PC-3 (cell line): ENCODE data around the gene TTC28. TPM values are rescaled to one million over a fixed set of nuclear protein-coding genes. Genes with fewer than 3 reads are reported as not detected.

Experiments used
- ATAC-seq: fragments of 200-7000 bp; cut with Tn5 transposase; 2 replicates; pipeline ENCODE4 v1.9.1; 2020; ENCODE audit warnings: mild to moderate bottlenecking, moderate library complexity
- BruUV-seq: library from RNA; stranded (reverse); fragments of 400-500 nt; replicated peaks from 2 replicates; lab custom pipeline; 2021; lab: Mats Ljungman, UMichigan
- CTCF ChIA-PET: fragments of 300-600 bp; sonication (Branson Sonifier 250); formaldehyde crosslinking; loops from one replicate; lab custom pipeline; 2022; ENCODE audit warnings: antibody characterized with exemption; lab: Charles Lee
- POLR2A ChIA-PET: fragments of 300-600 bp; sonication (Branson Sonifier 250); formaldehyde crosslinking; loops from one replicate; lab custom pipeline; 2022; ENCODE audit warnings: antibody characterized with exemption; ENCODE audit not compliant: unreplicated experiment; lab: Charles Lee
- DNase-seq: peaks from one replicate; pipeline ENCODE4 v3.0.0-alpha.2; 2015
- H2AFZ ChIP-seq: fragments of 300-600 bp; sonication (generic); 2 replicates; pipeline ENCODE4 v1.6.0; 2016; ENCODE audit warnings: antibody characterized with exemption, low read length
- H3F3A ChIP-seq: fragments of 300-600 bp; sonication (generic); one replicate; pipeline ENCODE4 v1.6.0; 2017; ENCODE audit warnings: antibody characterized with exemption, low read length, control low read depth, mild to moderate bottlenecking; ENCODE audit not compliant: unreplicated experiment
- H3K27ac ChIP-seq: fragments of 300-600 bp; sonication (generic); 2 replicates; pipeline ENCODE4 v1.5.1; 2016; ENCODE audit warnings: mild to moderate bottlenecking, low read length
- H3K27me3 ChIP-seq: fragments of 300-600 bp; sonication (generic); 2 replicates; pipeline ENCODE4 v1.6.1; 2016; ENCODE audit warnings: low read length, mixed read lengths
- H3K36me3 ChIP-seq: fragments of 300-600 bp; sonication (generic); 2 replicates; pipeline ENCODE4 v1.6.1; 2016; ENCODE audit warnings: low read depth, mixed run types, low read length, mixed read lengths
- H3K4me1 ChIP-seq: fragments of 300-600 bp; sonication (generic); 2 replicates; pipeline ENCODE4 v1.5.1; 2016; ENCODE audit warnings: low read length; ENCODE audit not compliant: insufficient read depth
- H3K4me2 ChIP-seq: fragments of 300-600 bp; sonication (generic); 2 replicates; pipeline ENCODE4 v1.6.0; 2016; ENCODE audit warnings: low read length
- H3K4me3 ChIP-seq: fragments of 300-600 bp; sonication (generic); 2 replicates; pipeline ENCODE4 v1.5.1; 2016; ENCODE audit warnings: mild to moderate bottlenecking, low read length, mixed read lengths
- H3K79me2 ChIP-seq: fragments of 300-600 bp; sonication (generic); 2 replicates; pipeline ENCODE4 v1.6.1; 2017; ENCODE audit warnings: low read length, mixed read lengths
- H3K9ac ChIP-seq: fragments of 300-600 bp; sonication (generic); 2 replicates; pipeline ENCODE4 v1.6.0; 2016; ENCODE audit warnings: mild to moderate bottlenecking, low read length
- H3K9me2 ChIP-seq: fragments of 300-600 bp; sonication (generic); replicated peaks from 2 replicates; pipeline ENCODE4 v1.6.1; 2016; ENCODE audit warnings: mixed run types, low read length, mixed read lengths
- H3K9me3 ChIP-seq: fragments of 300-600 bp; sonication (generic); 2 replicates; pipeline ENCODE4 v1.6.1; 2016; ENCODE audit warnings: low read length, mixed read lengths
- H4K20me1 ChIP-seq: fragments of 300-600 bp; sonication (generic); 2 replicates; pipeline ENCODE4 v1.6.1; 2016; ENCODE audit warnings: low read length, mixed read lengths
- CTCF ChIP-seq: fragments of 300-600 bp; sonication (generic); conservative IDR thresholded peaks from 2 replicates; pipeline ENCODE4 v1.5.1; 2017; ENCODE audit warnings: antibody characterized with exemption, low read depth, mild to moderate bottlenecking, low read length
- EZH2 ChIP-seq: fragments of 300-600 bp; sonication (generic); IDR thresholded peaks from one replicate; pipeline ENCODE4 v1.6.1; 2017; ENCODE audit warnings: antibody characterized with exemption, mild to moderate bottlenecking, low read length; ENCODE audit not compliant: unreplicated experiment
- EZH2phosphoT487 ChIP-seq: fragments of 300-600 bp; sonication (generic); IDR thresholded peaks from 2 replicates; pipeline ENCODE4 v1.6.1; 2018; ENCODE audit warnings: mild to moderate bottlenecking, antibody characterized with exemption, low read length, borderline replicate concordance
- intact Hi-C: fragments of 100-400 bp; cut with micrococcal nuclease; formaldehyde crosslinking; loops from 2 replicates; pipeline ENCODE4 v1.9.0; 2023
- total RNA-seq: library from RNA; depleted of rRNA; stranded (reverse); fragments of >200 nt; gene quantifications from 2 replicates; pipeline ENCODE4 v1.2.3, GENCODE V29; 2014

TTC28 gene
- total RNA-seq, 1 experiment from 2014 or later, result 6.3 TPM

GRCh38 chr22:28027453-28028448, 651.9 kb downstream of the TTC28 start:
- ChIA-PET POLR2A (no interaction called here), CTCF (no interaction called here)
- no peak overlapping the region for H3K9ac ChIP-seq
- H3K27me3 ChIP-seq, result no peaks in the 10 kb centered on the region
- H3K27ac ChIP-seq, result no peak overlapping the region
- H3K4me2 ChIP-seq, result no peak overlapping the region
- DNase-seq, result no peak
- no peaks in the 10 kb centered on the region for H3K9me2 ChIP-seq
- ATAC-seq, result no peak
- no peaks in the 10 kb centered on the region for H3K79me2 ChIP-seq
- no TSS peak for BruUV-seq
- no peaks in the 10 kb centered on the region for H4K20me1 ChIP-seq
- H2AFZ ChIP-seq, result no peak overlapping the region
- TF ChIP-seq EZH2phosphoT487 (no peak), EZH2 (no peak), CTCF (no peak)
- no peaks in the 10 kb centered on the region for H3F3A ChIP-seq
- no peaks in the 10 kb centered on the region for H3K9me3 ChIP-seq
- H3K4me1 ChIP-seq, result peaks cover 20% of the 10 kb centered on the region
- intact Hi-C loops, result no loop called here
- no peak overlapping the region for H3K4me3 ChIP-seq
- H3K36me3 ChIP-seq, result no peaks in the 10 kb centered on the region

- H3K27ac ChIP-seq, result no peak overlapping the region
- H3F3A ChIP-seq, result no peaks in the 10 kb centered on the region
- no peak overlapping the region for H3K4me3 ChIP-seq
- no peaks in the 10 kb centered on the region for H3K36me3 ChIP-seq
- no peaks in the 10 kb centered on the region for H3K79me2 ChIP-seq
- H2AFZ ChIP-seq, result no peak overlapping the region
- ChIA-PET CTCF (no interaction called here), POLR2A (no interaction called here)
- H4K20me1 ChIP-seq, result no peaks in the 10 kb centered on the region
- no peaks in the 10 kb centered on the region for H3K27me3 ChIP-seq
- H3K9me3 ChIP-seq, result no peaks in the 10 kb centered on the region
- no peak for ATAC-seq
- intact Hi-C loops, result no loop called here
- DNase-seq, result no peak
- no peak overlapping the region for H3K4me2 ChIP-seq
- TF ChIP-seq EZH2 (no peak), EZH2phosphoT487 (no peak), CTCF (no peak)
- H3K9me2 ChIP-seq, result no peaks in the 10 kb centered on the region
- no TSS peak for BruUV-seq
- peaks cover 20% of the 10 kb centered on the region for H3K4me1 ChIP-seq
- no peak overlapping the region for H3K9ac ChIP-seq
Observed at GRCh38 chr22:28025866-28026575, 653.6 kb downstream of the TTC28 start.
